Kidney (tissue), 14 donors: ENCODE measurements around the gene MACROD2. TPM values are rescaled to one million over a fixed set of nuclear protein-coding genes. Genes with fewer than 3 reads are reported as not detected.

Experiments
- DNase-seq, 5 donors: peaks; one replicate each; pipeline ENCODE4 v3.0.0-alpha.2; 2013 to 2020
- FAIRE-seq: peaks from 2 replicates; lab custom pipeline; 2012; peaks lifted over from hg19 to GRCh38; lab: Jason Lieb, UNC
- H3K27ac ChIP-seq, 2 donors: one replicate each; pipeline ENCODE4 v1.7.0; 2013; ENCODE audit warnings: low read depth in 2 of 2, low read length in 2 of 2, inconsistent platforms in 1 of 2
- H3K27me3 ChIP-seq: one replicate; pipeline ENCODE4 v1.7.1; 2013; ENCODE audit warnings: low read length, inconsistent platforms; ENCODE audit not compliant: control insufficient read depth, insufficient read depth
- H3K36me3 ChIP-seq, 3 donors: one replicate each; pipeline versions ENCODE4 v1.7.0 to v1.7.1; 2013; ENCODE audit warnings: low read length in 3 of 3, control low read depth in 1 of 3, inconsistent platforms in 1 of 3; ENCODE audit not compliant: insufficient read depth in 3 of 3, control insufficient read depth in 2 of 3
- H3K4me1 ChIP-seq, 3 donors: one replicate each; pipeline versions ENCODE4 v1.7.0 to v1.7.1; 2013; ENCODE audit warnings: low read length in 3 of 3, inconsistent platforms in 1 of 3, low read depth in 1 of 3; ENCODE audit not compliant: control insufficient read depth in 2 of 3, insufficient read depth in 2 of 3
- H3K4me3 ChIP-seq, 3 donors: one replicate each; pipeline versions ENCODE4 v1.7.0 to v1.8.1; 2013; ENCODE audit warnings: low read length in 3 of 3, control low read depth in 1 of 3, inconsistent platforms in 1 of 3
- H3K9ac ChIP-seq, 3 donors: one replicate each; pipeline versions ENCODE4 v1.7.0 to v1.7.1; 2013; ENCODE audit warnings: low read length in 3 of 3, control low read depth in 1 of 3, inconsistent platforms in 1 of 3
- H3K9me3 ChIP-seq, 3 donors: one replicate each; pipeline versions ENCODE4 v1.7.0 to v1.7.1; 2013; ENCODE audit warnings: low read length in 3 of 3, control low read depth in 1 of 3, inconsistent platforms in 1 of 3; ENCODE audit not compliant: control insufficient read depth in 2 of 3, insufficient read depth in 1 of 3
- CTCF ChIP-seq: IDR thresholded peaks from 3 replicates; pipeline ENCODE4 v1.5.1; 2012; ENCODE audit warnings: mild to moderate bottlenecking, moderate library complexity, borderline replicate concordance; ENCODE audit not compliant: insufficient read depth; ENCODE audit errors: extremely low read depth
- intact Hi-C: fragments of 100-400 bp; cut with DNase I; formaldehyde crosslinking; loops from one replicate; pipeline ENCODE4 v1.11.1; 2022
- polyA plus RNA-seq: library from polyadenylated mRNA; stranded (reverse); fragments of 350-450 nt; fragmentation: Illumina TruSeq; extraction: RNeasy Lipid Tissue Mini Kit (QIAGEN cat#74804); gene quantifications from one replicate; pipeline ENCODE4 v1.2.3, GENCODE V29; 2014; ENCODE audit warnings: low read depth, low replicate concordance; ENCODE audit not compliant: insufficient read depth
- total RNA-seq: library from RNA; stranded (reverse); fragmentation: NEBNext Ultra II Directional; extraction: Animal tissue kit (Norgen Biotek cat#: 25700); gene quantifications from one replicate; pipeline ENCODE4 v1.2.1, GENCODE V29; 2021
- donor health status: control.
- donor health status: control.
- donor health status: control.
- donor health status: control.
- donor health status: control.
- donor health status: DM: yes; HTN: yes; CAD: no.
- donor health status: Normal renal cell carcinoma (clear cell type).

The MACROD2 gene
- total and polyA plus RNA-seq, 2 donors from 2014 or later: 3.0 to 10.0 TPM

DNA sequence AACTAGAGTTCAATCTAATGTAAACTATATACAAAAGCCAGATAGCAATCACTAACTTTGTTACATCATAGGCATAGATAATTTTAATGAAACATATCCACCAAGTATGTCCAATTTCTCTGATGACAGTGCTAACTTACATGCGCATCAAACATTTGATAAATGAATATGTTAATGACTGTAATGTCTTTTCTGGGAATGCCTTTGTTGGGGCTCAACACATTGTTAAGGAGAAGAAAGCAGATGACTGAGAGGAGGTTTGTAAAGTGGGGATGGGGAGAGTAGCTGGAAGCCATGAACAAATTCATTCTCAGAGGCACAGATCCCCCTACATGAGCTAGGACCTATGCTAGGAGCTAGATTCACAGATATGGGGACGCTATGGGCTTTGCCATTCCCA, 1627.9 kb downstream of the MACROD2 start:
- Histone ChIP-seq H3K4me3 (no peak overlapping the region), H3K36me3 (no peaks in the 10 kb centered on the region), H3K9me3 (no peaks in the 10 kb centered on the region), H3K9ac (no peak overlapping the region), H3K4me1 (no peaks in the 10 kb centered on the region), H3K27ac (no peak overlapping the region), H3K27me3 (no peaks in the 10 kb centered on the region)
- FAIRE-seq (no peak), DNase-seq (no peak)
- intact Hi-C loops: no loop called here
- TF ChIP-seq CTCF: no peak

- FAIRE-seq (no peak), DNase-seq (no peak)
- TF ChIP-seq CTCF: no peak
- Histone ChIP-seq H3K4me3 (no peak overlapping the region), H3K9me3 (no peaks in the 10 kb centered on the region), H3K36me3 (no peaks in the 10 kb centered on the region), H3K27ac (no peak overlapping the region), H3K27me3 (no peaks in the 10 kb centered on the region), H3K4me1 (no peaks in the 10 kb centered on the region), H3K9ac (no peak overlapping the region)
- intact Hi-C loops: no loop called here
Measured at GRCh38 chr20:15625981-15626380, 1630.7 kb downstream of the MACROD2 start.

DNA sequence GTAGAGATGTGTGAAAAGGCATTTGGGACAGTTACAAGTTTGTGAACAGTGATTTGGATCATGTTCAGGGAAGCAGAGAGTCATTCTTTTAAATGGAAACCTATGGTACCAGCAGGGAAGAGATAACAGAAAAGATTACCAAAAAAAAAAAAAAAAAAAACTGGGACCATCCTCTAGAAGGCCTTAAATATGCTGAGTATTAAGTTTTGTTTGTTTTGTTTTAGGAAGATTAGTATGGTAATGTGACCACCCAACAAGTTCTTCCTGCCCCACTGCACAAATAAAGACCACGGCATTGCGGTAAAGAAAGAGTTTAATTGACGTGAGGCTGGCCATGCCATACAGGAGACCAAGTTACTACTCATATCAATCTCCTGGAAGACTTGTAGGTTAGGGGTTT, 1631.8 kb downstream of the MACROD2 start:
- TF ChIP-seq CTCF: no peak

GRCh38 chr20:15627501-15627903, 1632.2 kb downstream of the MACROD2 start:
- no peaks in the 10 kb centered on the region for H3K4me1 ChIP-seq
- H3K4me3 ChIP-seq: no peak overlapping the region
- no peaks in the 10 kb centered on the region for H3K27me3 ChIP-seq
- H3K9ac ChIP-seq: no peak overlapping the region
- H3K27ac ChIP-seq: no peak overlapping the region
- intact Hi-C loops: no loop called here
- FAIRE-seq: no peak
- H3K36me3 ChIP-seq: no peaks in the 10 kb centered on the region
- no peaks in the 10 kb centered on the region for H3K9me3 ChIP-seq
- no peak for DNase-seq
- TF ChIP-seq CTCF: no peak

More for the DNA sequence above, 1631.8 kb downstream of the MACROD2 start:
- Histone ChIP-seq H3K36me3 (no peaks in the 10 kb centered on the region), H3K27ac (no peak overlapping the region), H3K4me1 (no peaks in the 10 kb centered on the region), H3K9me3 (no peaks in the 10 kb centered on the region), H3K27me3 (no peaks in the 10 kb centered on the region), H3K9ac (no peak overlapping the region), H3K4me3 (no peak overlapping the region)
- intact Hi-C loops: no loop called here
- no peak for DNase-seq
- no peak for FAIRE-seq
